Stimulated activated CD8-positive, alpha-beta memory T cell treated with anti-CD3 and anti-CD28 coated beads, Interleukin-15, amount 100 ng/mL, for 4 hours (primary cell): ENCODE measurements around the gene ZNF778.
A peak's percentile ranks its signal among the peaks of the same experiment; 100 is the strongest.
"Not testable (repeated sequence)": the region's sequence is repeated elsewhere in the genome, so short reads cannot be mapped to it uniquely, and the experiment has no call there.

Source experiments
- DNase-seq, 2 donors: peaks; one replicate each; pipeline ENCODE4 v3.0.0-alpha.2; 2020; ENCODE audit warnings: low read depth in 2 of 2

The ZNF778 gene

GRCh38 chr16:89216315-89217137, 977 bp upstream of the ZNF778 start:
- peak; percentile 68 to 83 for DNase-seq

GRCh38 chr16:89217138-89217387, 440 bp upstream of the ZNF778 start:
- no peak for DNase-seq

GRCh38 chr16:89219365-89219764, 1.9 kb downstream of the ZNF778 start:
- DNase-seq = no peak

GRCh38 chr16:89221604-89222003, 4.1 kb downstream of the ZNF778 start:
- DNase-seq = no peak

- DNase-seq = no peak
Observed at GRCh38 chr16:89222931-89223330, 5.4 kb downstream of the ZNF778 start.

GRCh38 chr16:89224665-89225064, 7.2 kb downstream of the ZNF778 start:
- no peak for DNase-seq

GRCh38 chr16:89230255-89230654, 12.8 kb downstream of the ZNF778 start:
- DNase-seq = no peak

- no peak for DNase-seq
Observed at GRCh38 chr16:89232107-89232506, 14.6 kb downstream of the ZNF778 start.

- DNase-seq = no peak
Observed at GRCh38 chr16:89233678-89234490, 16.4 kb downstream of the ZNF778 start.

- no peak for DNase-seq
Observed at GRCh38 chr16:89237733-89238132, 20.2 kb downstream of the ZNF778 start.

GRCh38 chr16:89241187-89242007, 23.9 kb downstream of the ZNF778 start:
- peak; percentile 62 for DNase-seq

- no peak for DNase-seq
Observed at GRCh38 chr16:89242795-89243200, 25.3 kb downstream of the ZNF778 start.

GRCh38 chr16:89243664-89244063, 26.2 kb downstream of the ZNF778 start:
- no peak for DNase-seq

- DNase-seq = not testable (repeated sequence)
Observed at GRCh38 chr16:89244264-89244663, 26.8 kb downstream of the ZNF778 start.

GRCh38 chr16:89244754-89245153, 27.3 kb downstream of the ZNF778 start:
- DNase-seq = no peak

- DNase-seq = no peak
Observed at GRCh38 chr16:89246383-89246902, 28.9 kb downstream of the ZNF778 start.

- peak; percentile 84 to 88 for DNase-seq
Observed at GRCh38 chr16:89246903-89247733, 29.6 kb downstream of the ZNF778 start.

- DNase-seq = not testable (repeated sequence)
Observed at GRCh38 chr16:89247734-89248075, 30.2 kb downstream of the ZNF778 start.

GRCh38 chr16:89248196-89248982, 30.9 kb downstream of the ZNF778 start:
- DNase-seq = no peak

- DNase-seq = no peak
Observed at GRCh38 chr16:89253548-89254287, 36.2 kb downstream of the ZNF778 start.
